NCI-H460 (cell line): ENCODE measurements around the gene PARPBP. TPM values are rescaled to one million over a fixed set of nuclear protein-coding genes. Genes with fewer than 3 reads are reported as not detected.
"Not testable (repeated sequence)": the region's sequence is repeated elsewhere in the genome, so short reads cannot be mapped to it uniquely, and the experiment has no call there.

ENCODE experiments used
- DNase-seq: peaks from one replicate; pipeline ENCODE4 v3.0.0-alpha.2; 2016; ENCODE audit warnings: low read depth; ENCODE audit errors: extremely low read depth
- polyA plus RNA-seq: library from polyadenylated mRNA; depleted of rRNA; stranded (reverse); fragments of >200 nt; gene quantifications from 2 replicates; pipeline ENCODE4 v1.2.3, GENCODE V29; 2014; cell fraction: nucleus; rRNA removed
- total RNA-seq: library from RNA; depleted of rRNA; stranded (reverse); fragments of >200 nt; shearing (Covaris generic); gene quantifications from 2 replicates; pipeline ENCODE4 v1.2.3, GENCODE V29; 2014; rRNA removed

PARPBP gene, protein sequence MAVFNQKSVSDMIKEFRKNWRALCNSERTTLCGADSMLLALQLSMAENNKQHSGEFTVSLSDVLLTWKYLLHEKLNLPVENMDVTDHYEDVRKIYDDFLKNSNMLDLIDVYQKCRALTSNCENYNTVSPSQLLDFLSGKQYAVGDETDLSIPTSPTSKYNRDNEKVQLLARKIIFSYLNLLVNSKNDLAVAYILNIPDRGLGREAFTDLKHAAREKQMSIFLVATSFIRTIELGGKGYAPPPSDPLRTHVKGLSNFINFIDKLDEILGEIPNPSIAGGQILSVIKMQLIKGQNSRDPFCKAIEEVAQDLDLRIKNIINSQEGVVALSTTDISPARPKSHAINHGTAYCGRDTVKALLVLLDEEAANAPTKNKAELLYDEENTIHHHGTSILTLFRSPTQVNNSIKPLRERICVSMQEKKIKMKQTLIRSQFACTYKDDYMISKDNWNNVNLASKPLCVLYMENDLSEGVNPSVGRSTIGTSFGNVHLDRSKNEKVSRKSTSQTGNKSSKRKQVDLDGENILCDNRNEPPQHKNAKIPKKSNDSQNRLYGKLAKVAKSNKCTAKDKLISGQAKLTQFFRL
- total RNA-seq = 38.2 and 43.4 TPM in 2 replicates
- 47.3 and 64.4 TPM in 2 replicates for polyA plus RNA-seq

DNA sequence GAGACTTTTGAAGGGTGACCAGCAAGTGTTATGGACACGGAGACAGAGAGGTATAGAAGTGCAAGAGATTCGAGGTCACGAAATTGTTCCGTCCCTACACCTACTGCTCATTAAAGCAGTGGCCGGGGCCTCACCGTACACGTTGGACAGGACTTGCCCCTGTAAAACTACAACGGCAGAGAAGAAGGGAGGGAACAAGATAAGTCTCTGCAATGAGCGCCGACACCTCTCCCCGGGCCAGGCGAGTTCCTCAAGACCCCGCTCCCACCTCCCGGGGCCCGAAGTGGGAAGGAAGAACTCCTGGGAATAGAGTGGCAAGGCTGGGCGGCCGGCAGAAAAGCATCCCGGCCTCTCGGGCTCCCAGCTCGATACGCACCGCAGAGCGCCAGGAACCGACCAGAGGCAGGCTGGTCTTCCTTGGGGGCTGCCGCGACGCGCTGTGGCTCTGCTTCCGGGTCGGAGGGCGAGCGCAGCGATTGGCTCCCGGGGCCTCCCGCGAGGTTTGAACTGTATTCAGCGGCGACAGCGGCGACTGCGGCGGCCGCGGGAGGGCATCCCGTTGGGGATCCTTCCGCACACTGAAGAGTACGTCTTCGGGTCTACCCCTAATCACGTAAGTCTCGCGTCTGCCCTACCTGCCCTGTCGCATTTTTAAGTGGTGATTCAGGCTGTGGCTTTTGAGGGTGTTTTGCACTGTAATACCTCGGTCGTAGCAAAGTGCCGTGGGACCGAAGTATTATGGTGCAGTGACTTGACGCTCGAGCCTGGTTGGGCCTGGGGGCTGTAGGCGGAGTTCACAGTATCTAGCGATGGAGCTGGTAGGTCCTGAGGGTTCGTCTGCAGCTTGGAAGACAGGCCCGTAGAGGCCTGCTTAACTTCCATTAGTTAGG, at the start of gene PARPBP, which contains the start of gene NUP37:
TSS of gene PARPBP (plus strand) at position 510 of the 890 bp plus-strand sequence. CDS start 3,706 bp downstream, outside the sequence.
TSS of gene NUP37 (minus strand) at position 441 of the 890 bp plus-strand sequence. CDS start 1,596 bp downstream, outside the sequence.
- DNase-seq = peak; percentile 85

DNA sequence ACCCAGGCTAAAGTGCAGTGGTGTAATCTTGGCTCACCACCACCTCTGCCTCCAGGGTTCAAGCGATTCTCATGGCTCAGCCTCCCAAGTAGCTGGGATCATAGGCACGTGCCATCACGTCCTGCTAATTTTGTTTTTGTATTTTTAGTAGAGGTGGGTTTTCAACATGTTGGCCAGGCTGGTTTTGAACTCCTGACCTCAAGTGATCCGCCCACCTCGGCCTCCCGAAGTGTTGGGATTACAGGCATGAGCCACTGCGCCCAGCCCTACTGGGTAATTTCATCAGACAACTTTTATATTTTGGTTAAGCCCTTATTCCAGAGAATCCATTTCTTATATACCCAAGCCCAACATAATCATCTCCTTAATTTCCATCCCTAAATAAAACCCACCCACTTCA, 47.9 kb upstream of the PARPBP start:
- not testable (repeated sequence) for DNase-seq

DNA sequence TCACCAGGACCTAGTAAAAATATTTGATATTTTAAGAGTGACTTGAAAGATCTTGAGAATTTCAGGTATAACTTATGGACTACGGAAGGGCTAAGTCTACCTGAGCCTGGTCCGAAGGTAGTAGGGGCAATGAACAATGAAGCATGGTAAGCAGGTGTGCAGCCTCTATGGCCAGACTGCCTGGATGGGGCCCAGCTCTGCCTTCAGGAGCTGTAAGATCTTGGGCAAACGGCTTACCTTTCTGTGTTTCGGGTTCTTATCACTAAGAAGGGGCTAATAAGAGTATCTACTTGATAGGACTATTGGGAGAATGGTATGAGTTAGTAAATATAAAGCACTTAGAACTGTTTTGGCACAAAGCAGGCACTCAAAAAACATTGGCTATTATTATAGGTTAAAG, 39.1 kb upstream of the PARPBP start:
- DNase-seq = no peak

DNA sequence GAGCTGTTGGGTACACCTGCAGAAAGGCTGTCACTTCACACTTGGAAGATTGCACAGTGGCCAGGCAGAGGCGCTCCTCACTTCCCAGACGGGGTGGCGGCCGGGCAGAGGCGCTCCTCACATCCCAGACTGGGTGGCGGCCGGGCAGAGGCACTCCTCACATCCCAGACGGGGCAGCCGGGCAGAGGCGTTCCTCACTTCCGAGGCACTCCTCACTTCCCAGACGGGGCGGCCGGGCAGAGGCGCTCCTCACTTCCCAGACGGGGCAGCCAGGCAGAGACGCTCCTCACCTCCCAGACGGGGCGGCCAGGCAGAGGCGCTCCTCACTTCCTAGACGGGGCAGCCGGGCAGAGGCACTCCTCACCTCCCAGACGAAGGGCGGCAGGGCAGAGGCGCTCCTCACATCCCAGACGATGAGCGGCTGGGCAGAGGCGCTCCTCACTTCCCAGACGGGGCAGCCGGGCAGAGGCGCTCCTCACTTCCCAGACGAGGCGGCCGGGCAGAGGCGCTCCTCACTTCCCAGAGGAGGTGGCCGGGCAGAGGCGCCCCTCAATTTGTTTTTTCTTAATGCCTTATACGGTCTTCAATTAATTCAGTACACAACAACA, 30.7 kb upstream of the PARPBP start:
- DNase-seq = not testable (repeated sequence)

DNA sequence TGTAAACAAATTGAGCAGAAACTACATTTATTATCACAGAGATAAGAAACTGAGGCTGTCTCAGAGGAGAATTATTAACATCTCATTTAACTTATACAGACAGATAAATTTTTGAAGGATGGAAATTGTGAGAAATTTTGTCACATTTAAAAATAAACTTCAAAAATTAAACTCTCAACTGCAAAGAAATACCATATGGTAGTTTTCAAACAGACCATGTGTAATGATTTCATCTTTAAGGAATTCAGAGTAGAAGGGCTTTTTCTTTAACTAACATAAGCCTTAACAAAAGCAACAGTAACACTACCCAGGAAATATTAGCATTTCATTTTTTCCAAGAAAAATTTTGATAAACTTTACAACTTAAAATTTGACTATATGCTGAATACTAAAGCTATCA, 26.7 kb upstream of the PARPBP start:
- DNase-seq = no peak

DNA sequence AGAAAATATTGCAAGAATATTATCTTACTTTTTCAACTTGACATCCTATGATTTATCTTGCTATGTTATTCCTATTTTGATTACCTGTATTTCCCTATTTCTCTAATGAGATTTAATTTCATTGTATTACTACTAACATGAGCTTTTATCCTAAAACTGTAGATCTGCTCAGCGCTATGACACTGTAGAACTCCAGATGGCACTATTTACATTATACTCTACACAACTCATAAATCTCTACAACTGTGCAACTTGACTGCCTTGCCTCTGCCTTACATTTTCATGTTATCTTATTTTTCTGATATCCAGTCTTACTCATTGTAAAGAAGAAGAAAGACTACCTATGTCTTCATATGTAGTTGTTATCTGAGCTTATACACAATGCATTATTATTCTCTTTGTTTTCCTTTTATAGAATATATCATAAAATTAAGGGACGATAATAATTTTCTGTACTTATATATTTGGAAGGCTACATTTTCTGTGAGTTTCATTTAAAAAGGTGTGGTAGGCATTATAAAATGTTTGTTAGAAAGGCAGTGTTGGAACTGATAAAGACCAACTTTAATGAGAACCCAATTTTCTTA, 24.2 kb upstream of the PARPBP start:
- DNase-seq = no peak

DNA sequence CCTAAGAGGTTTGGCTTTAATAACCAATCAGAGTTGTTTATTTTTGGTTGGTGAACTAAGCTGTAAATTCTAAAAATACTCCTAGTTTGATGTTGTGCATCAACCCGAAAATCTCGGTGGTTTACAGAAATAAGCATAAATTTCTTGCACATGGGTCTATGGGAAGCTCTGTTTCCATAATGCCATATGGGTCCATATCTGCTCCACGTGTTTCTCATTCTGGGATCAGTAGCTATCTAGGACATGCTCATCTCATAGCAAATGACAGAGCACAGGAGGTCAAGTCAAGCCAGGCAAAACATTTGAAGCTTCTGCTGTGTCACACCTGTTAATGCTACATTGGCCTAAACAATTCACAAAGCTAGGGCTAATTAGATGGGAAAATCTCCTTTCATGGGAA, 23.1 kb upstream of the PARPBP start:
- no peak for DNase-seq

DNA sequence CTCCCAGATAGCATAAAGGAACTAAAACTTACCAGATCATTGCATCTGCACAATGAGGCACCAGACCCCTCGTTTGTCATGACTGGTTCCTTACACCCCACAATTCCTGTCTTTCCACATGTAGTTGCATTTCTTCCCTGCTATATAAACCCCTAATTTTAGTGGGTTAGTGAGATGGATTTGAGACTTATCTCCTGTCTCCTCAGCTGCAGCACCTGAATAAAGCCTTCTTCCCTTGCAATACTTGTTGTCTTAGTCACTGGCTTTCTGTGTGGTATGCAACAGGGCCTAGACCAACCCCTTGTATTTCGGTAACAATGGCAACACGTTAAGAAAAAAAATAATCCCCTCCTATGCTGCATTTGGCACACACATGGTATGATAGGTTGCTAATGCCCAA, 13.1 kb upstream of the PARPBP start:
- no peak for DNase-seq

DNA sequence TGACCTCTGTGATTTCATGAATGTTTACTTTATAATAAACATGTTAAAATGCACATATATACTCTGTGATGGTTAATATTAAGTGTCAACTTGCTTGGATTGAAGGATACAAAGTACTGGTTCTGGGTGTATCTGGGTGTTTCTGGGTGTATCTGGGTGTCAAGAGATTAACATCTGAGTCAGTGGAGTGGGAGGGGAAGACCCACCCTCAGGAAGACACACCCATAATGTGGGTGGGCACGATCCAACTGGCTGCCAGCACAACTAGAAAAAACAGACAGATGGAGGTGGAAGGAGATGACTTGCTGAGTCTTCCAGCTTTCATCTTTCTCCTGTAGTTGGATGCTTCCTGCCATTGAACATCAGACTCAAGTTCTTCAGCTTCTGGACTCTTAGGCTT, 12.0 kb upstream of the PARPBP start:
- DNase-seq = no peak

DNA sequence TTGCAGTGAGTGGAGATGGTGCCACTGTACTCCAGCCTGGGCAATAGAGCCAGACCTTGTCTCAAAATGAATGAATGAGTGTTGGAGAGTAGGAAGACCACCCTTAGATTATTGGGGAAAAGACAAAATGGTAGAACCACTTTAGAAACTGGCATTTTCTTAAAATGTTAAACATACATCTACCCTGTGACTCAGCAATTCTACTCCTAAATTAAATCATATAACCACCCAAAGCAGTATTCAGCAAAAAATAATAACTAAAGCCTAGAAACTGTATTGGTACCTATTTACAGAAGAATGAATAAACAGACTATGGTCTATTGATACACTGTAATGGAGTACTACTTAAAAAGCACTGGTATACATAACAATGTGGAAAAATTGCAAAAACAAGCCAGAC, 9.2 kb upstream of the PARPBP start:
- DNase-seq = no peak

DNA sequence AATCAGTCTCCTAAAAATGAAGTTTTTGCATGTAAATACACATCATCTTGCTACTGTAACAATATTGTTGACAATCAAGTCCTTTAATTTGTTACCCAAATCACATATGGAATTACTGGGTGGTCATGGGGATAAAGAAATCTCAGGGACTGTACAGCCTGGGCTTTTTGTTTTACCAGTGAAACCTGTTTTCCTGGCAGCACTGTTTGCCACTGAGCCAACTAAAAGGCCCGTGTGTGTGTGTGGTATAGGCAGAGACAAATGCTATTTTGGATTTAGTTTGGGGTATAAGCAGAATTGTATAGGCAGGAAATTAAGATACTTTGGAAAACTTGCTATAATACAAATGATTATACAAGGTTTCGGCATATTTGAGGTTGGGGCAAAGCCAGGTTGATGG, 5.8 kb upstream of the PARPBP start:
- no peak for DNase-seq

DNA sequence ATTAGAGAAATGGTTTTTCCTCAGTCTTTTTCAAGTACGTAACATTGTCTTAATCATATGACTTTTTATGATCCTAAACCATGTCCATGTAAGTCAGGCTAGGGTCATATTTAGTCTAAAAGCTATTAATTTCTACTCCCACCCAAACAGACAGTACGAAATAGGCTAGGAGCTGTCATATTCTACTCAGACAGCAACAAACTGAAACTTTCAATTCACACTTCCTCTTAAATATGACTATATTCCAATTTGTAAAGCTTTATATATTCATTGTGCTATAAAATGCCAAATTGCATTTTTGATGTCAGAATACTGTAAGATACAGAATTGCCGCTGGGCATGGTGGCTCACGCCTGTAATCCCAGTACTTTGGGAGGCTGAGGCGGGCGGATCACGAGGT, 3.6 kb upstream of the PARPBP start:
- DNase-seq = no peak

DNA sequence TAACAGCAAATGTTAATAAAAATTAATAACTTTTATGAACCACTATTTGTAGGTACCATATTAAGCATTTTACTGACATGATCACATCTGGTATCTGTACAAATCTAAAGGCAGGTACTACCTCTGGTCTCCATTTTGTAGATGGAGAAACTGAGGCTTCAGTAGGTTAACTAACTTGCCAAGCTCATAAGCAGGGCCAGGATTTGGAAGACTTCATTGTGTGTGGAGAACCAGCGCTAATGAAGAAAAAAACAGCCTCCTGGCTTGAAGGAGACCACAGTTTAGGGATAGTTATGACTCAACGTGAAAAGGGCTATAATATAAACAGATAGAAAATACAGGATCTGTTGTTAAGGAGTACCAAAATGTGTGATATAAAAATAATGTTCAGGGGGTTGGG, 1.1 kb upstream of the PARPBP start:
- DNase-seq = no peak

DNA sequence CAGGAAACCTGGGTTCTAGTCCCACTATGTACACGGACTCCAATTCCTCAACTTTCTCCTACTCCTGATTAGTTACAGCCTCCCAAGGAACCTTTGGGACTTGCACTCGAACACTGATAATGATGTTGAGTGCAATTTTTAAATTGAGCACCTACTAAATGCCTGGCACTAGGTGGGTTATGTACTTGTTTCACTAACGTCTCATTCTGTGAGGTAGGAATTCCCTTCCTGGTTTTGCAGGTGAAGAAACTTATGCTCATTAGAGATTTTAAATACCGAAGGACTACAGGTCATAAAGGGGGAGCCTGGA, 536 bp downstream of the PARPBP start:
- no peak for DNase-seq

DNA sequence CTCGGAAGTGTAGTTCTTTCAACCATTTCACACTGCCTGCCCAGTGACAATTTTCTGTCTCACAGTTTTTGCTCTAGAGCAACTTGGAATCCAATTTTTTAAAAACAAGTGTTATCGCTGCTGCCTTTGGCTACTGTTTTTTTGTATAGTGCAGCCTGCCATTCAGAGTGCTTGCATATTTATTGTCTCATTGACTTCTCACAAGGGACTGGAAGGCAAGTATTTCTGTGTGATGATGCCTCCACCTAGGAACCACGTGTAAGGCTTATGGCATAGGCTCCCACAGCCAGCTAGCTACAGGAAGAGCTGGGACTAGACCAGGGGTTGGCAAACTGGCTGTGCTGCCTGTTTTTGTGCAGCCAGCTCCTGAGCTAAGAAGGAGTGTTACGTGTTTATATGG, 903 bp downstream of the PARPBP start:
- no peak for DNase-seq

DNA sequence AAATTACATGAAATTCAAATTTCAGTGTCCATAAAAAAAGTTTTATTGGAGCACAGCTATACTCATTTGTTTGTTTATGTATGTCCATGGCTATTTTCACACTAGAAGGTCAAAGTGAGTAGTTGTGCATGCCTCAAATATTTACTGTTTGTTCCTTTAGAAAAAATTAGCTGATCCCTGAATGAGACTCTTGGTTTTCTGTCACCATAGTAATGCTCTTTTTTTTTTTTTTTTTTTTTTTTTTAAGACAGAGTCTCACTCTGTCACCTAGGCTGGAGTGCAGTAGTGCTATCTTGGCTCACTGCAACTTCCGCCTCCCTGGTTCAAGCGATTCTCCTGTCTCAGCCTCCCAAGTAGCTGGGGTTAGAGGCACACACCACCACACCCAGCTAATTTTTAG, 1.3 kb downstream of the PARPBP start:
- DNase-seq = not testable (repeated sequence)

DNA sequence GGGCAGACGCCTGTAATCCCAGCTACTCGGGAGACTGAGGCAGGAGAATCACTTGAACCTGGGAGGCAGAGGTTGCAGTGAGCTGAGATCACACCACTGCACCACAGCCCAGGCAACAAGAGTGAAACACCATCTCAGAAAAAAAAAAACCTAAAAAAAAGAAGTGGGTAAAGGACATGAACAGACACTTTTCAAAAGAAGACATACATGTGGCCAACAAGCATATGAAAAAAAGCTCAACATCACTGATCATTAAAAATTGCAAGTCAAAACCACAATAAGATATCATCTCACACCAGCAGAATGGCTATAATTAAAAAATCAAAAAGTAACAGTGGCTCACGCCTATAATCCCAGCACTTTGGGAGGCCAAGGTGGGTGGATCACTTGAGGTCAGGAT, 10.7 kb downstream of the PARPBP start:
- DNase-seq = not testable (repeated sequence)

DNA sequence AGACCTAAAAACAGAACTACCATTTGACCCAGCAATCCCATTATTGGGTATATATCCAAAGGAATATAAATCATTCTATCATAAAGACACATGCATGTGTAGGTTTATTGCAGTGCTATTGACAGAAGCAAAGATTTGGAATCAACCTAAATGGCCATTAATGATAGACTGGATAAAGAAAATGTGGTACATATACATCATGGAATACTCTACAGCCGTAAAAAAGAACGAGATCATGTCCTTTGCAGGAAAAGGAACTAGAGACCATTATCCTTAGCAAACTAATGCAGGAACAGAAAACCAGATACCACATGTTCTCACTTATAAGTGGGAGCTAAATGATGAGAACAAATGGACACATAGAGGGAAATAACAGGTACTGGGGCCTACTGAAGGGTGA, 11.5 kb downstream of the PARPBP start:
- DNase-seq = not testable (repeated sequence)

DNA sequence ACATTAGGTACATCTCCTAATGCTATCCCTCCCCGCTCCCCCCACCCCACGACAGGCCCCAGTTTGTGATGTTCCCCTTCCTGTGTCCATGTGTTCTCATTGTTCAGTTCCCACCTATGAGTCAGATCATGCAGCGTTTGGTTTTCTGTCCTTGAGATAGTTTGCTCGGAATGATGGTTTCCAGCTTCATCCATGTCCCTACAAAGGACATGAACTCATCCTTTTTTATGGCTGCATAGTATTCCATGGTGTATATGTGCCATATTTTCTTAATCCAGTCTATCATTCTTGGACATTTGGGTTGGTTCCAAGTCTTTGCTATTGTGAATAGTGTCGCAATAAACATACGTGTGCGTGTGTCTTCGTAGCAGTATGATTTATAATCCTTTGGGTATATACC, 17.6 kb downstream of the PARPBP start:
- not testable (repeated sequence) for DNase-seq

DNA sequence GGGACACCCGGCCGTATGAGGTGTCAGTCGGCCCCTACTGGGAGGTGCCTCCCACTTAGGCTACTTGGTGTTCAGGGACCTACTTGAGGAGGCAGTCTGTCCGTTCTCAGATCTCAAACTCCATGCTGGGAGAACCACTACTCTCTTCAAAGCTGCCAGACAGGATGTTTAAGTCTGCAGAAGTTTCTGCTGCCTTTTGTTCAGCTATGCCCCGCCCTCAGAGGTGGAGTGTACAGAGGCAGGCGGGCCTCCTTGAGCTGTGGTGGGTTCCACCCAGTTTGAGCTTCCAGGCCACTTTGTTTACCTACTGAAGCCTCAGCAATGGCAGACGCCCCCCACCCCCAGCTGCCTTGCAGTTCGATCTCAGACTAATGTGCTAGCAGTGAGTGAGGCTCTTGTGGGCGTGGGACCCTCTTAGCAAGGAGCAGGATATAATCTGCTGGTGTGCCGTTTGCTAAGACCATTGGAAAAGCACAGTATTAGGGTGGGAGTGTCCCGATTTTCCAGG, 22.9 kb downstream of the PARPBP start:
- not testable (repeated sequence) for DNase-seq
